BJ (cell line): ENCODE results near the gene ADCY9. TPM values are rescaled to one million over a fixed set of nuclear protein-coding genes. Genes with fewer than 3 reads are reported as not detected.

Source experiments
- CTCF ChIA-PET: fragments of 350-600 bp; formaldehyde crosslinking; extraction: SDS; loops from one replicate; lab custom pipeline; 2021; ENCODE audit warnings: antibody characterized with exemption, inconsistent platforms; lab: Yijun Ruan, JAX
- POLR2A ChIA-PET: fragments of 300-600 bp; sonication (Branson Sonifier 250); formaldehyde crosslinking; extraction: SDS; loops from one replicate; lab custom pipeline; 2021; ENCODE audit warnings: antibody characterized with exemption; lab: Charles Lee
- DNase-seq: peaks from one replicate; pipeline ENCODE4 v3.0.0-alpha.2; 2011; ENCODE audit warnings: low read depth
- H3K27me3 ChIP-seq: 2 replicates; pipeline ENCODE4 v1.6.0; 2011; ENCODE audit warnings: low read length; ENCODE audit not compliant: control insufficient read depth, insufficient read depth
- H3K36me3 ChIP-seq: 2 replicates; pipeline ENCODE4 v1.5.1; 2011; ENCODE audit warnings: low read length; ENCODE audit not compliant: control insufficient read depth, insufficient read depth
- H3K4me3 ChIP-seq: 2 replicates; pipeline ENCODE4 v1.5.1; 2011; ENCODE audit warnings: low read depth, mild to moderate bottlenecking, control low read depth, low read length
- polyA plus RNA-seq: library from polyadenylated mRNA; depleted of rRNA; stranded (reverse); fragments of >200 nt; gene quantifications from 2 replicates; pipeline ENCODE4 v1.2.3, GENCODE V29; 2011
- TF ChIP-seq, protein P1 (sequence below): IDR thresholded peaks from 2 replicates; pipeline ENCODE4 v1.5.1; 2011; ENCODE audit warnings: low read depth, mild to moderate bottlenecking, control low read depth, inconsistent platforms, low read length, moderate library complexity; ENCODE audit not compliant: insufficient read depth

Gene ADCY9
- polyA plus RNA-seq, 1 experiment = 28.2 TPM

DNA sequence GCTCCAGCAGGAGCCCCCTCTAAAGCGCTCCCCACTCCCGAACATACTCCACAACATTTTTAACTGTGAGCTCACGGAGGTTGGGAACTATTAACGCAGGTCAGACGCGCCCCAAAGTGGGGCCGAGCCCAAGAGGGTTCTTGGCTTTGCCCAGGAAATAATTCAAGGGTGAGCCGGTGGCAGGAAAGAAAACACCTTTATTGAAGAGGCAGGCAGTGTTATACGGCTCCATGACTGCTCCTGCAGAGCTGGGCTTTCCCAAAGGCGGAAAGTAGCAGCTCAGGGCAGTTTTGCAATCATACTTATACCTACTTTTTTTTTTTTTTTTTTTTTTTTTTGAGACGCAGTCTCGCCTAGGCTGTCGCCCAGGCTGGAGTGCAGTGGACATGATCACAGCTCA is 6.2 kb downstream of the ADCY9 start:
- POLR2A ChIA-PET = interaction anchor here (0.6 kb wide), 1 partner anchor 232 kb away, joined by 4 read pairs; no protein-coding TSS in a partner anchor
- no peak for DNase-seq
- CTCF ChIA-PET = interaction anchor here (0.6 to 1.5 kb wide), 4 partner anchors 14 to 239 kb away, joined by 4 to 7 read pairs (median 5); no protein-coding TSS in a partner anchor

DNA sequence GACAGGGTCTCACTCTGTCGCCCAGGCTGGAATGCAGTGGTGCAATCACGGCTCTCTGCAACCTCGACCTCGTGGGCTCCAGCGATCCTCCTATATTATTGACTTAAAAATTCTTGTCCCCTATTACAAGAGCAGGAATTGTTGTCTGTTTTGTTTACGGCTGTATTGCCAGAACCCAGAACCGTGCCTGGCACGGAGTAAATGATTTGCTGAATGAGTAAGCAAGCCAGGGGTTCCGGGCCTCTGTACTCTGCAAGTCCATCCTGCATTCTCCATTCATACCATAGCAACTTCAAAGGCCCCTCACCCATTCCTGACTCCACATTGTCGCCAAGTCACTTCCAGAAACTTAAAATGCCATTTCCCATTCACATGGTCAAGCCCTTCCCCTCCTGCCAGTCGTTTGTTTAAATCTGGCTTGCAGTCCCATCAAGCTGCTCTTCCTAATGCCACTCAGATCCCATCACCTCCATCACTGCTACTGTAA is 6.9 kb downstream of the ADCY9 start:
- TF ChIP-seq, protein P1, sequence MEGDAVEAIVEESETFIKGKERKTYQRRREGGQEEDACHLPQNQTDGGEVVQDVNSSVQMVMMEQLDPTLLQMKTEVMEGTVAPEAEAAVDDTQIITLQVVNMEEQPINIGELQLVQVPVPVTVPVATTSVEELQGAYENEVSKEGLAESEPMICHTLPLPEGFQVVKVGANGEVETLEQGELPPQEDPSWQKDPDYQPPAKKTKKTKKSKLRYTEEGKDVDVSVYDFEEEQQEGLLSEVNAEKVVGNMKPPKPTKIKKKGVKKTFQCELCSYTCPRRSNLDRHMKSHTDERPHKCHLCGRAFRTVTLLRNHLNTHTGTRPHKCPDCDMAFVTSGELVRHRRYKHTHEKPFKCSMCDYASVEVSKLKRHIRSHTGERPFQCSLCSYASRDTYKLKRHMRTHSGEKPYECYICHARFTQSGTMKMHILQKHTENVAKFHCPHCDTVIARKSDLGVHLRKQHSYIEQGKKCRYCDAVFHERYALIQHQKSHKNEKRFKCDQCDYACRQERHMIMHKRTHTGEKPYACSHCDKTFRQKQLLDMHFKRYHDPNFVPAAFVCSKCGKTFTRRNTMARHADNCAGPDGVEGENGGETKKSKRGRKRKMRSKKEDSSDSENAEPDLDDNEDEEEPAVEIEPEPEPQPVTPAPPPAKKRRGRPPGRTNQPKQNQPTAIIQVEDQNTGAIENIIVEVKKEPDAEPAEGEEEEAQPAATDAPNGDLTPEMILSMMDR = no peak
- Histone ChIP-seq H3K36me3 (no peaks in the 10 kb centered on the region), H3K27me3 (no peaks in the 10 kb centered on the region), H3K4me3 (no peak overlapping the region)
- ChIA-PET POLR2A (interaction anchor here (0.6 kb wide), 1 partner anchor 231 kb away, joined by 4 read pairs; no protein-coding TSS in a partner anchor), CTCF (interaction anchor here (0.6 to 1.5 kb wide), 3 partner anchors 13 to 238 kb away, joined by 4 to 5 read pairs (median 5); no protein-coding TSS in a partner anchor)
- no peak for DNase-seq

More for the DNA sequence above, 6.2 kb downstream of the ADCY9 start:
- no peaks in the 10 kb centered on the region for H3K27me3 ChIP-seq
- no peak overlapping the region for H3K4me3 ChIP-seq
- H3K36me3 ChIP-seq = peaks cover 3% of the 10 kb centered on the region; the same call in 1 of the 2 replicates
- TF ChIP-seq, protein P1 = no peak

DNA sequence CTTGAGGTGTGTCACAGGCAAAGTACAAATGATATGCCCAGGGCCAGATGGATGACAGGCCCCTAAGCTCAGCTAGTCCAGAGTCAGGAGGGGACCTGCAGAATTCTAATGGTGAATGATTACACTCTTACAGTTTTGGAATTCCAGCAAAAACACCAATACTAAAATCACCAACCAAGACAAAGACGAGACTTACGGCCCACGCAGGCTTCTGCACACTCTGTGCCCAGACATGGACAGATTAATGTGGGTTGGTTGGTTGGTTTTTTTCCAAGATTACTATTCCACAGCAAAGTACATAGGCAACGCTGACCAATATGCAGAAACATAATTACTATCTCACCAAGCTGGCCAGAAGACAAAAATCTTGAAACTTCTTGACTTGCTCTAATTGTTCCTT is 9.7 kb downstream of the ADCY9 start:
- CTCF ChIA-PET = interaction anchor here (1.6 to 1.8 kb wide), 2 partner anchors 148 to 167 kb away, joined by 4 to 5 read pairs; no protein-coding TSS in a partner anchor
- Histone ChIP-seq H3K36me3 (peaks cover 2% of the 10 kb centered on the region), H3K27me3 (no peaks in the 10 kb centered on the region), H3K4me3 (no peak overlapping the region)
- DNase-seq = no peak
- POLR2A ChIA-PET = no interaction called here
- TF ChIP-seq, protein P1 = no peak

DNA sequence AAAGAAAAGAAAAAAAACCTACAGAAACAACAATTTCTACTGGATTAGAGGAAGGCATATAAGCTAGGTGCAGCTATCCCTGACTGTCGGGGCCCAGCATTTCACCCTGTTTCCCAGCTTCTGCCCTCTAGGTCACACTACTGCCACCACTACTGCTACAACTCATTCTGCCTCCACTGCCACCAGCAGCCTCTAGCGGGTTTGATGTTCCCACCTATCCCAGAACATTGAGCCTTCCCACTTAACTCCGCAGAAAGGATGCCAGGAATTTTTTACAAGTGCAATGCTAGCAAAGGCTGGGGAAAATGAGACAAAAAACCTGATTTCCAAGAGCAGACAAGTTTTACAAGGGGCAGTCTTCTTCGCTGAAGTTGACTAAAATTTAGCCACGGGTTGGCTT is 10.4 kb downstream of the ADCY9 start:
- CTCF ChIA-PET = no interaction called here
- Histone ChIP-seq H3K4me3 (no peak overlapping the region), H3K27me3 (no peaks in the 10 kb centered on the region), H3K36me3 (peaks cover 2% of the 10 kb centered on the region)
- DNase-seq = no peak
- POLR2A ChIA-PET = no interaction called here
- TF ChIP-seq, protein P1 = no peak

DNA sequence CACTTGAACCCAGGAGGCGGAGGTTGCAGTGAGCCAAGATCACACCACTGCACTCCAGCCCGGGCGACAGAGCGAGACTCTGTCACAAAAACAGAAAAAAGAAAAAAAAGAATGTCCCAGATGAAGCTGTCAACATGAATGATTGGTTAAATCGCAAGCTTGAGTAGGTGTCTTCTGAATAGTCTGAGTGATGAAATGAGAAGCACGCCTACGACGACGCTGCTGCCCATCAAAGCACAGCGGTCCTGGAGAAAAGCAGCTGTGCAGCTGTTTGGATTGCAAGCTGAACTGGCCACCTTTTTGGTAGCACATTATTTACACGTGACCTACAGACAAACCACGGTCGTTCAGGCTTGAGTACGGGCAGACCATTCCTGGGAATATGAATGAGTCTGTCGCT is 12.5 kb downstream of the ADCY9 start:
- Histone ChIP-seq H3K36me3 (peaks cover 2% of the 10 kb centered on the region), H3K27me3 (no peaks in the 10 kb centered on the region), H3K4me3 (no peak overlapping the region)
- no peak for DNase-seq
- ChIA-PET CTCF (interaction anchor here (0.6 to 1.0 kb wide), 4 partner anchors 8 to 150 kb away, joined by 3 read pairs; no protein-coding TSS in a partner anchor), POLR2A (no interaction called here)
- TF ChIP-seq, protein P1 = no peak
